Measurements from ENCODE around the gene NRN1L.
"Not testable (repeated sequence)": the region's sequence is repeated elsewhere in the genome, so short reads cannot be mapped to it uniquely, and the experiment has no call there.

The NRN1L gene

GRCh38 chr16:67884684-67885083 lies at the start of gene NRN1L:
Gene NRN1L (plus strand): TSS chr16:67884885. CDS start chr16:67884904, 19 bp downstream.
- DNase-seq, result peak; percentile 78

DNA sequence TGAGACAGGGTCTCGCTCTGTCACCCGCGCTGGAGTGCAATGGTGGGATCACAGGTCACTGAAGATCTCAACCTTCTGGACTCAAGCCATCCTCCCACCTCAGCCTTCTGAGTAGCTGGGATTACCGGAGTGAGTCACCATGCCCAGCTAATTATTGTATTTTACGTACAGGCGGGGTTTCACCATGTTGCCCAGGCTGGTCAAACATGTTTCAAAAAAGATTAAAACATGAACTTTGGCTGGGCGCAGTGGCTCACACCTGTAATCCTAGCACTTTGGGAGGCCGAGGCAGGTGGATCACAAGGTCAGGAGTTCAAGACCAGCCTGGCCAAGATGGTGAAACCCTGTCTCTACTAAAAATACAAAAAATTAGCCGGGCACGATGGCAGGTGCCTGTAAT lies 47.5 kb upstream of the NRN1L start:
- DNase-seq, result not testable (repeated sequence)

- DNase-seq, result no peak
These were observed 46.9 kb upstream of the NRN1L start for GRCh38 chr16:67837811-67838210.

DNA sequence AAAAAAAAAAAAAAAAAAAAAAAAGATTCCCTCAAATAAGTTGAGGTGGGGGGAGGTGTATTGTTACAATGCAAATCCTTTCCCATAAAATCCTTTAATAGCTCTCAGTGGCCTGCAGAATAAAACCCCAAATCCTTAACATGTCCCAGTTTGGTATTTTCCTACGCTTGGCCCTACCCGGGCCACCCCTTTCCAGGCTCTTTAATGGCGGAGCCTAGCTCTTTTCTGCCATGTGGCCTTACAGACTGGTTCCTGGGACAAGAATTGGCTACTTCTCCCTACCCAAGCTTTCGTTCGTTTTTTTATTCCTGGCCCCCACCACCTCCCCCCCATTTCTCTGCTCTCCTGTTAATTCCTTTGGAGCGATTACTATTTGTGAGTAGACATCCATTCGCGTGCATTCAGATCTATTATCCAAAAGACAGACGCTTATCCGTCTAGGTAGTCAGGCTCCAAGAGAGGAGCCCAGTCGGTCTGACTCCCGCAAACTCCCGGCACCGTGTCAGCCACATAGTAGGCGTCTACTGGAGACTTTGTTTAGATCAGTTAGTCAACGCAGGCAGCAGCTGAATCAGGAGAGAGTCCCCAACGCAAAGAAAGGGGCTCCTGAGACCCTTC lies 43.4 kb upstream of the NRN1L start:
- DNase-seq, result no peak

DNA sequence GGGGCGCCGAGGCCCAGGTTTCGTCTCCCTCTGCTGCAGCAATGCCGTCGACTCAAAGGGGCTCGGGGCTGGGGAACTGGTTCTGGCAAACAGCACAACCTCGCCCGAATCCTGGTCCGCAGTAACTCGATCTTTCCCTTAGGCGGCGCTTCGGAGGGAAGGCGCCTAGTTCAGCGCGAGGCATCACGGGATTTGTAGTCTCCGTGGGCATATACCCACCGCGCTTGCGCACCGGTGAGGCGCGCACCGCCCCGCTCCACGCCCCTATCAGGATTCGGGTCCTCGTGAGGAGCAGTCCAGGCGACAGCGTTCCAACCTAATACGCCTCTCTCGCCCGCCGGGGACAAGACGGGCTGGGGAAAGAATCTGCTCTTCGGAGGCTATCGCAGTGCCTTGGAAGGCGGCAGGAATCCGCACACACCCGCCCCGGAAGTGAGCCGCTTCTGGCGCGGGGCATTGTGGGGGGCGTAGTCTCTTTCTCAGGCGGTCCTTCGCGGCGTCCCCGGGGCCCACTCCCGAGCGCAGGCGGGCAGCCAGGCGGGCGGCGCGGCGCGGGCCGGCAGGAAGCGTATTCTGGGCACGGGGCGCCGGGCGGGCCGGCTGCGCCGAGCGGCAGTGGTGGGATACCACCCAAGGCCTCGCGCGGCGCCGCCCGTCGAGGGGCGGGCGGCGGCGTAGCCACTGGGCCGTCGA lies 42.7 kb upstream of the NRN1L start, which contains the start of gene THAP11:
TSS of gene THAP11 (plus strand) at position 505 of the 693 bp plus-strand sequence. CDS start 235 bp downstream, outside the sequence.
- DNase-seq, result peak; percentile 88

DNA sequence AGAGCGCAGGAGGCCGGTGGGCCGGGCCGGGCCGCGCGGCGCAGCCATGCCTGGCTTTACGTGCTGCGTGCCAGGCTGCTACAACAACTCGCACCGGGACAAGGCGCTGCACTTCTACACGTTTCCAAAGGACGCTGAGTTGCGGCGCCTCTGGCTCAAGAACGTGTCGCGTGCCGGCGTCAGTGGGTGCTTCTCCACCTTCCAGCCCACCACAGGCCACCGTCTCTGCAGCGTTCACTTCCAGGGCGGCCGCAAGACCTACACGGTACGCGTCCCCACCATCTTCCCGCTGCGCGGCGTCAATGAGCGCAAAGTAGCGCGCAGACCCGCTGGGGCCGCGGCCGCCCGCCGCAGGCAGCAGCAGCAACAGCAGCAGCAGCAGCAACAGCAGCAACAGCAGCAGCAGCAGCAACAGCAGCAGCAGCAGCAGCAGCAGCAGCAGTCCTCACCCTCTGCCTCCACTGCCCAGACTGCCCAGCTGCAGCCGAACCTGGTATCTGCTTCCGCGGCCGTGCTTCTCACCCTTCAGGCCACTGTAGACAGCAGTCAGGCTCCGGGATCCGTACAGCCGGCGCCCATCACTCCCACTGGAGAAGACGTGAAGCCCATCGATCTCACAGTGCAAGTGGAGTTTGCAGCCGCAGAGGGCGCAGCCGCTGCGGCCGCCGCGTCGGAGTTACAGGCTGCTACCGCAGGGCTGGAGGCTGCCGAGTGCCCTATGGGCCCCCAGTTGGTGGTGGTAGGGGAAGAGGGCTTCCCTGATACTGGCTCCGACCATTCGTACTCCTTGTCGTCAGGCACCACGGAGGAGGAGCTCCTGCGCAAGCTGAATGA lies 42.0 kb upstream of the NRN1L start:
- no peak for DNase-seq

DNA sequence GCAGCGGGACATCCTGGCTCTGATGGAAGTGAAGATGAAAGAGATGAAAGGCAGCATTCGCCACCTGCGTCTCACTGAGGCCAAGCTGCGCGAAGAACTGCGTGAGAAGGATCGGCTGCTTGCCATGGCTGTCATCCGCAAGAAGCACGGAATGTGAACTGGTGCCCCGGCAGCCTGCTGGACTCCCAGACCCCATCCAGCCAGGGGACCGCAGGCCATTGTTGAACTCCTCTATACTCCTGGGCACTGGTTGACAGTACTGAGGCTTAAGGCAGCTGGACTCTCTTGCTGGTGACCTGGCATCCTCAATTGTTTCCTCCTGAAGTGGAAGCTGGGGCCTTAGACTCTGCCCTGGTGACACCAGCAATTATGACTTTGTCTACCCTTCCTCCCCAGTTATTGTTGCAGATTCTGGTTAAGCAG lies 41.3 kb upstream of the NRN1L start:
- no peak for DNase-seq

GRCh38 chr16:67844497-67844896 lies 40.2 kb upstream of the NRN1L start:
- no peak for DNase-seq

DNA sequence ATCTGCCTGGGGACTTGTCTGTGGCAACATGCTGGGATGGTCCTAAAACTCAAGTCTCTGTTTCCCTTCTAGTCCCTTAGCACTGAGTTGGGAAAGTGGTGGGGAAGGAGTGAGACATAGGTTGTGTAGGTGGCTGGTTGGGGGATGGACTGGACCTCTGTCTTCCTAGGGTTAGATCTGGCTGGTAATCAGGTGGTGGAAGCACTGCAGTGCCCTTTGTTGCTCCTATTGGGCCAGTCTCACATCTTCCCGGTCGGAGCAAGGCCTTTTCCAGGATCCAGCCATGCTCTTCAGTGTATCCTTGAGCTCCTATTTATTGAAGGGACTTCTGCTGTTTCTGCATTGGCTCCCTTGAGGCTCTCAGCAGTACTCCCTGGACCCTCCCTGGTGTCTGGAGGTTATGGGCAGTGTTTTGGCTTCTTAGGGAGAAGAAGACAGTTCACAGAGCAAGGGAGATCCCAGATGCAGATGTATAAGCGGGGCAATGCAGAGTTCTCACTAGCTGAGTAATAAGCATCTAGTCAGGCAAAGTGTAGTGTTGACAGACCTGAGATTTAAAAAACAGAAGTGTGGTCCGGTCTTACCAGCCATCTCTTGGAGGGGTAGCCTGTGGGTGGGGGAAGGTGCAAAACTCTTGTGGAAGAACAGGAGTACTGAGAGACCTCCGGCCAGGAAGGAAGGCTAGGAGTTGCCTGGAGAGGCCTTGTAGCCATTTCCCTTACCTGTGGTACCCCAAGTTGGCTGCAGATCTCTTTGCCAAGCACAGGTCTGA lies 39.2 kb upstream of the NRN1L start:
- DNase-seq, result no peak

- DNase-seq, result no peak
These were observed 38.7 kb upstream of the NRN1L start for GRCh38 chr16:67846063-67846319.

- DNase-seq, result peak; percentile 88
These were observed 38.2 kb upstream of the NRN1L start, which contains the start of gene NUTF2 for GRCh38 chr16:67846320-67847063. Gene NUTF2 (plus strand): TSS chr16:67846933. CDS start chr16:67865131, 18,198 bp downstream.

DNA sequence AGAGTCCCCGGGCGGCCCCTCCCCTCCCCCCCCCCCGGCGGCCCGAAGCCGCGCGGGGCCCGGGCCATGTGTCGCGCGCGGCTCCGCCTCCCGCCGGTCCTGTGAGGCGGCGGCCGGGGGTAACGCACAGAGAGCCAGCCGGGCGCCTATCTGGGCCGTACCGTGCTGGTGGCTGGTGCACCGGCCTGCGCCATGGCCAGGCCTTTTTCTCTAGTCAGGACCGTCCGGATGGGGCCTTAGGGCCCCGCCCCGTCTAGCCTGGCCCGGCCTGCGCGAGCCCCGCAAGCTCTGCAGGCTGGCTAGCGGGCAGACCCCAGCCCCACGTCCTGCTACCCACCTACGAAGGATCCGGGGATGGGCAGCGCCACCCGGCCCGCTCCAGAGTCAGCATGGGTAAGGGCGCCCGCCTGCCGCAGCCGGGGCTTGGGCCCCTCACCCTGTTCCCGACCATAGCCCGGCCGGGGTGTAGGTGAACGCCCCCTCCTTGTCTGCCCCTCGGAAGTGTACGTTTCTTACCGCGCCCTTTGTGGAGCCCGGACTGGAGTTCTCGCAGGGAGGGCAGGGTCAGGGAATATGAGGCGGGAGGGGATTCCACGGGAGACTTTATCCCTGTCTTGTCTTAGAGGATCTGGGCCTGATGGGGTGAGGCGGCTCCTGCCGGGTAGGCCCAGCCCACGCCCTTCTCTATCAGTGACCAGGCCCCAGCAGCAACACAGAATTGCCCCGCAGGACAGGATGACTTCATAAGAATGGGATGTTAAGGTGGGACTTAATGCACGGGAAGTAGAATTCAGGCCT lies 37.4 kb upstream of the NRN1L start, which contains the start of gene CENPT:
TSS of gene CENPT (minus strand) at position 630 of the 798 bp plus-strand sequence. CDS start 13,834 bp downstream, outside the sequence.
- peak; percentile 50 for DNase-seq

GRCh38 chr16:67848118-67848517 lies 36.6 kb upstream of the NRN1L start:
- no peak for DNase-seq

DNA sequence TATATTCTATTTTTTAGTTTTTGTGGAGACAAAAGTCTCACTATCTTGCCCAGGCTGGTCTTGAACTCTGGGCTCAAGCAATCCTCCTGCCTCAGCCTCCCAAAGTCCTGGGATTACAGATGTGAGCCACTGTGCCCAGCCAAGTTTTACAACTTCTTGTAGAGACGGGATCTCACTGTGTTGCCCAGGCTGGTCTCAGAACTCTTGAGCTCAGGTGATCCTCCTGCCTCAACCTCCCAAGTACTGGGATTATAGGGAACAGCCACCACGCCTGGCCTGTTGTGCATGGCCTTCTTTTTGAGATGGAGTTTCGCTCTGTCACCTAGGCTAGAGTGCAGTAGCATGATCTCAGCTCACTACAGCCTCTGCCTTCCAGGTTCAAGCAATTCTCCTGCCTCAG lies 31.0 kb upstream of the NRN1L start:
- DNase-seq, result no peak

GRCh38 chr16:67855789-67856188 lies 28.9 kb upstream of the NRN1L start:
- no peak for DNase-seq

DNA sequence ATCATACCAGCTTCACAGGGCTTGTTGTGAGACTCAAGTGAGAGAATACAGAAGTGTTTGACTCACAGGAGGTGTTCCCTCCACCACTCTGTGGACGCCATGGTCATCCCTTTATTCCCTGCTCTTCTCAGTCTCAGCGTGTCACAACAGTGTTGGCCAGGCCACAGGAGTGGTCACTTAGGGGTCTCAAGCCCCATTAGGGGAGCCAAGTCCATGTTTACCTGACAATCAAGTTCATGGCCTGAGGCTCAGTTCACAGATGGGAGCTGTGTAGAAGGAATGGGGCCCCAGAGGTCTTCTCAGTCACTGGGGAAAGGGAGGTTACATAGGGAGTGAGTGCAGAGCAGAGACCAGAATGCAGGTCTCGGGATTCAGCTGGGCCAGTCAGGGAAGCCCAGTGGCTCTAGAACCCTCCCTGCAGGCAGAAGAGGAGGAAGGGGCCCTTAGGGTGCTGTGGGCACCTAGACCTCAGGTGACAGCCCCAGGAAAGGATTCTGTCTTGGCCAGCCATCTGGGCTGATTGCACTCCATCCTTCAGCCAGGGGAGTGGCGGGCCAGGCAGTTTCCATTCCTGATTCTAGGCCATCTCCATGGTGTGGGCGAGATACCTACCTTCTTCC lies 27.6 kb upstream of the NRN1L start:
- DNase-seq, result no peak

- no peak for DNase-seq
These were observed 27.0 kb upstream of the NRN1L start for GRCh38 chr16:67857547-67858233.

GRCh38 chr16:67858500-67858899 lies 26.2 kb upstream of the NRN1L start:
- DNase-seq, result no peak

DNA sequence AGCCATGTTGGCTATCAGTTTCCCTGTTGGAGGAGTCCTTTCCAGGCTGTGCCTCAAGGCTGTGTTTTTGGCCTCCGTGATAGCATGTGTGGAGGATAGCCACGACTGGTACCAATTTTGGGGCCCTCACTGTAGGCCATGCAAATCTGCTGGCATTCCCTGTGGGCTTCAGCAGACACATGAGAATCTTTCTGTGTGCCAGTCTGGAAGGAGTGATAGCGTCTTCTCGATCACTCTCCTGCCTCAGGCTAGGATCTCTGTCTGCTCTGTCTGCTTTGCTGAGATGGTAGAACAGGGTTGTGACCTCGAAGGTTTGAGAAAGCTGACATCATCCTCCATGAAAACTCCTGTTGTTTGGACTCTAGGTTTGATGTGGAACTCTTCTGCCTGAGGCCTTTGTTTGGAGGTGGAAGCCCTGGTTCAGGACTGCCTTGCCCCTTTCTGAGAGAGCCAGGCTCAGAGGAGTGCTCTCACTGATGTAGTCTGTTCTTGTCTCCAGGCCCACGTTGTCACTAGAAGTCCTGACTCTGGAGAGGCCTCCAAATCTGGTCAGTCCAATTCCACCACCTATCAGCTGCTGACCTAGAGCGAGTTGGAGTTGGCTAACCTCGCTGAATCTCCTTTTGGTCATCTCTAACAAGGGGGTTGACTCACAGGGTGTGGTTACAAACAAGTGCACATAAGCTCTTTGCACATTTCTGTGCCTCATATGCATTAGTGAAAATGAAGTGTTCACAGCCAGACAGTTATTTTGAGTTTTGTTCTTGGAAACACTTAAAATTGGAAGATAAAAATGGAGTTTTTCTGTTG lies 23.9 kb upstream of the NRN1L start:
- no peak for DNase-seq

Data from NCI-H2227 treated with DMSO at 0.1 percent for 48 hours (cell line).